SHP77 (cell line): ENCODE data around the gene NAV2.

ENCODE experiments used
- DNase-seq, 2 experiments: peaks; one replicate each; lab custom pipeline; 2025; lab: John Stamatoyannopoulos, UW

Gene NAV2

DNA sequence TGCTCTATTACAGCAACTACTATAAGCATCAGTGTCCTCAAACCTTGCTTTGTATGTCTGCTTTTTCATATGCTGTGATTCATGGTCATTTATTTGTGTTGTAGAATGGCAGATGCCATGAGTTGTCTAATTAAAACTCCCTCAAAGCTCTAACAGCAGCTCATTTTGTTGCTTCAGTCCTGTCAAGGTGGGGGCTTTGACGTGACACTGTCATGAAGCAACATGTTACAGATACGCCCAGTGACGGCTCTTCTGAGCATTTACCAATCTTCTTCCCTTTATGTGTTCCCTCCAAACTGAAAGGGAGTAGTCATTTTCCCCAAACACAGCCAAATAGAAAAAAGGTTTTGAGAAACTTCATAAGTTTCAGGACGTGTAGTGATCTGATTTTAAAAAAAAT lies 340.9 kb downstream of the NAV2 start:
- no peak for DNase-seq

DNA sequence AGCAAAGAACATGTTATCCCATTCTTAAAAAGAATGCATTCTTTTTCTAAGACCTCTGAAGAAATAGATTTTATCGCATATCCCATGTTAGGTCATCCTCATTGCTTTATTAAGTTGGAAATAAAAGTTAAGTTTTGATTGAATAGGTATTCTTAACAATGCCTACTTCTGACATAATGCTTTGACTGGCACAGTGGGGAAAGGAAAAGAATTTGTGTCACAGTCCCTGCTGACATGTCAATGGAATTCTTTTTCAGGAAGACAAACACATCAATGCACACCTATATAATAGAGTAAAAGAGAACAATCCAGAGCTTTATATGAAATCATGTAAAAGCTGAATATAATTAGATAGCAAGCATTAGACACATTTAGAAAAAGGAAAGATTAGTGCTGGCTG lies 341.9 kb downstream of the NAV2 start:
- DNase-seq = no peak

DNA sequence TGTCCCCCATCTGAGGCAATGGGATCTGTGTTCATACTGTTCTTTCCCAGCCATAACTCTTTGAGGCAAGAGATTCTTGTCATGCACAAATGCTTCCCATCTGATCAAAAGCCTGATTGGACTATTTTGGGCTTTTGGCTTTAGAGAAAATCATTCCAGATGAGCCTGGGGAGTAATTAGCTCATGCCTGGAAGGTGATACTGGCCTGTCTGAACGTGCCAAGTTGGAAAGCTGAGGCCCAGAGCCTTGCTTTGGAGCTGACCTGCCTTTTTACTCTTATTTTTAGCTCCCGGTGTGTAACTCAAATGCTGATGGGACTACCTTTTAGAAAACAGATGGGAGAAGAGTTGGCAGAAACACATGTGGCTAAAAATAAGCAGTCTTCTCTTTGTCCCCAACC lies 342.7 kb downstream of the NAV2 start:
- DNase-seq = no peak

DNA sequence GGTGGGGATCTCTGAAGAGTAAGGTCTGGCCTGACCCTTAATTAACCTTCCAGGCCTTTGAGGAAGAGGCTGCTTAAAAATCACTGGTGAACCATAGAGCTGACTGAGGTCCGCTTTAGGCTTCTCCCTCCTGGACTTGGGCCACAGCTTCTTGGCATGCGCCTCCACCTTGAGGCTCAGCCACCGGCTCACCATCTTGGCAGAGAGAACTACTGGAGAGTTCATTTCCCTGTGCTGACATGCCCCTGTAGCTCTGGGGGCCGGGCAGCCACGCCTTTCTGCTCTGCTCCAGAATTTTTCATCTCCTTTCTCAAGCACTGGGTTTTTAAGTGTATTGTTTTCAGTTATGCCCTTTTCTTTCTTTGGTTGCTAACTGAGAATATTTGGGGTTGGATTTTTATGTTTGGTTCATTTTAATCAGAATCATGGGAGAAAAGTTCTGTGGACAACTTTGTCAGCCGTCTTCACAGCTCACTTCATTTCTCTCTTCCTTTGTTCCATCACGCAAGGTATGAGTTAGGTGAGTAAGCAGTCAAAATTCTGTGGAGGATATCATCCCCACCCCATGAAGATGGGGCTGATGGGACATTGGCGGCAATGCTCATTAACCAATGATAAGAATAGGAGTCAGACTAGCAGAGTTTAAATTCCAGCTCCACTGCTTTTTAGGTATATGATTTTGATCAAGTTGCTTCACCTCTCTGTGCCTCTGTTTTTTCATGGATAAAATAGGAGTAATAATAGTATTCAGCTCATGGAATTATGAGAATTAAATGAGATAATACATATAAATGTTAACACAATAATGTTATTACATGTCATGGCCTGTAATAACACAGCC lies 343.7 kb downstream of the NAV2 start:
- no peak for DNase-seq

DNA sequence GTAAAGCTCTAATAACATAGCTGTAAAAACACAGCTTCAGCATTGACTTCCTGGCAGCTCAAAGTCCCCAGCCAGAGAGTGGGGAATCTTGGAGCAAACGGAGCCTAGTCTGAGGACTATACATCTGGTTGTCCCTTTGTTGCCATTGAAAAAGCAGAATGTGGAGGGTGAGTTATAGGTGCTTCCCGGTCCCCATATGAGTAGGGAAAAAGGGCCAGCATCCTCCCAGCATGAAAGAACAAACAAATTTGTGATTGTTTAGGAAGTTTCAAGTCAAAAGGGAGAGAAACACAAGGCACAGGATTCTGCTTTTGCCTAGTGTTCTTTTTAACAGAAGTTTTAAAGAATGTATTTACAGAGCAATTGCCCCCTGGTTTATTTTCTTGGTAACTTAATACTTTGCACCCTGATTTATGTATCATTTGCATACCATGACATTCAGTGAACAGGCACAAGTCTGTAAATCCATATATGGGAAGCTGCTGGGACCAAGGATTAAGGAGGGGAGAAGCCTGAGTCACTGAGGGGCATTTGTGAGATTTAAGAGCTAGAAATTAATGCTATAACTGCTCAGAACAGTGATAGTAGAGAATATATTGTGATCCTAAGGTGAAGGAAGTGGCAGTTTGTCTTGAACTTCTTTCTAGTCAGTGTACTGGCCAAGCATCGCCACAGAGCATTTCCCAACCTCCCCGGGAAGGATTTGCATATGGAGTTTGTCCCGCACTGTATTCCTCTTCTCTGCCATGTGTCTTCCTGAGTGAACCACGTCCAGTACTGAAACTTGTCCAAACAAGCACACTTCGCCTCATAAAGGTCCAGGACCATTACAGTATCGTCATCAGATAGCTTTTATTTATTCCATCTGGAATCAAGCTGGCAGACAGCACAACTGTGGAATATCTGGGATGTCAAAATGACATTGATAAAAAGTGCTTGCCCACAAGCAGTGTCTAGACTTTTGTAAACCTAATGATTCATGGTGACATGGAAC lies 344.6 kb downstream of the NAV2 start:
- DNase-seq = no peak

DNA sequence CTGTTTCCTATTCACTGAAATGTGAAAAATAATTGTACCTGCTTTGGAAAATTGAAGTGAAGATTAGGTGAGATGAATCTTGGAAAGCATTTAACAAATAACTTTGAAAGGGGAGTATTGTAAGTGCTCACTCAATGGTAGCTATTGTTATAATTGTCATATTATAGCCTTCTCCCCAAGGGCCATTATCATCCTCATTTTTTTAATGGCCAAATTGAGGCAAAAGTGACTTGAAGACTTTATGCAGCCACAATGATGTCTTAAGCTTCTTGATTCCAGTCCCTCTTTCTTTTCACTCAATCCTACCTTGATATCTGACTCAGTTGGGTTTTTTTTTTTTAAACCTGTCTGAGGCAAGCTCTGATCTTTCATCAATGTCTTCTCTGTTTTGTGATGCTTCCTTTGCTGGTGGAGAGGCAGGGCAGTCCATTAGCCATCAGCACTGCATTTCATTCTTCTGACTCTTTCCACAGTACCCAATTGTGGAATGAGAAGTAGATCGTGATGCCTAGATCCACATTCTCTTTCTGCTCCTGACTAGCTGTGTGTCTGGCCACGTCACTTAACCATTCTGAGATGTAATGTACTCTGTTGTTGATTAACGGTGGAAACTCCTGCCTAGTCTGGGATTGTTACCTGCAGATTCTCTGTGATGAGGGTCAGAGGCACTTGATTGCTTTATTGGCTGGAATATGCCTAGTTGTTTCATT lies 346.3 kb downstream of the NAV2 start:
- DNase-seq = no peak

DNA sequence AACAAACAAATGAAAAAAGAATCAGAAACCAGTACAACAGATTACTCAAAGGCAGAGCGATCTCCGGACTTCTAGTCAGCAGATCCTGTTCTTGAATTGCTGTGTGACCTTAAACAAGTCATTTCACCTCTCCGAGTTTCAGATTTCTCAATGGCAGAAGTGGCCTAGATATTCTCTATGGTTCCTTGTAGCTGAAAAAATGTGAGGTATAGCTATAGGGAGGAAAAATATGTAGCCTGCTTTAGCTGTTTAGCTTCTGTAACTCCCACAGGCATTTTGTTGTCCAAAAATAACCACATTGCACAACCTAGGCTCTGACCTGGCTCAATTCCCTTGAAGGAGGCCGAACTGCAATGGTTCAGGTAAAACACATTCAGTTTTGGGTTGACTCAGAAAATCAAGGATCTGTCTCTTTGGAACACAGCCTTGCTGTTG lies 347.0 kb downstream of the NAV2 start:
- no peak for DNase-seq

DNA sequence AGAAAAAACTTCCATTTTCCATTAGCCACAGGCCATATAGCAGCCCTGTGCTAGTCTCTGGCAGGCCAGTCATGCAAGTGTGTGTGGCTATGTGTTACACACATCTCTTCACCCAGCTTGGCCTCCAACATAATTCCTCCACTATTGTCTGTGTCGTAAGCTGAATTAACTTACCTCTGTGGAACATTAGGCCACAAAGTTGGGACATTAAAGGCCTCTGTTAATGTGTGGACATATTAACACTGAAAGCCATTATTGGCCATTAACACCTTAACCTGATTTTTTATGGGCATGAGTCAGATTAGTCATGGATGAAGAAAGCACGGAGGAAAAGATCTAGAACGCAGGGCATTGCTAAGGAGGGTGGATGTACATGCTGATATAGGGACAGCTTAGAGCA lies 347.5 kb downstream of the NAV2 start:
- DNase-seq = no peak

DNA sequence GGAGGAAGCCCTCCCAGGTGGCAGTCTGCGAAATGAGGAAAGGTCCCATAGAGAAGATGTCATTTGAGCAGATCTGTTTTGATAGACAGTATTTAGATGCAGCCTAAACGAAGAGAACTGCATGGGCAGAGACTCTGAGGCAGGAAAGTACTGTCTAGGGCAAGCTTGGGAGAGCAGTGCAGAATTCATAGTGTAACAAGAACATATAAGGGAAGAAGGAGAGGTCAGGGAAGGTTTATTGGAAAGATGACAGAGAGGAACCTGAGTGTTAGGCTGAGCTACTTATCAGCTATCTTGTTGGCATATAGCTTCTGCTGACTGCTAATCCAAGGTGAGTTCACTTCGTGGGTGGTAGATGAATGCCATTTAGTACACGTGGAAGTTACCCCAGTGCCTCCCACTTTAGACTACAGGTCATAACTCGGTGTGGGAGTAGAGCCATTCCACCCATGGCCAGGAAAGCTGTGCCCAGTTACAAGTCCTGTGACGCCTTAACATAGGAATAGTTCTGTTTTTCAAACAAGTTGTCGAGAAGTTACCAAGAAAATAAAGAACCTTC lies 348.1 kb downstream of the NAV2 start:
- DNase-seq = no peak

DNA sequence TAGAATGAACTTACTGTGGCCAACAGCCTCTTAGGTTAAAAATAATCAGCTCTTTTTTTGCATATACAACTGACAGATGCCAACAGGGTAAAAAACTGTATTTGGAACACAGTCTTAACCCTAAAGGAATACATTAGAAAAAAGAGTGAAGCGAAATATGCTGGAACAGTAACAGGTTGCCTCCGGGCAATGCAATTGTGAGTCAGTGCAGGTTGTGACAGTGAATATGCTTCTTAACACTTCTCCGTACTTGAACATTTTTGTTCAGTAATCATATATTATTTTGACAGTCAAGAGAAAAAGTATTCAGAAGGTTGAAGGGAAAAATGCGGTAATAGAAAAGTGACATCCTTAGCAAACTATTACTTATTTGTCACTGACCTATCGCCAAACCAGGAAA lies 349.1 kb downstream of the NAV2 start:
- DNase-seq = no peak

DNA sequence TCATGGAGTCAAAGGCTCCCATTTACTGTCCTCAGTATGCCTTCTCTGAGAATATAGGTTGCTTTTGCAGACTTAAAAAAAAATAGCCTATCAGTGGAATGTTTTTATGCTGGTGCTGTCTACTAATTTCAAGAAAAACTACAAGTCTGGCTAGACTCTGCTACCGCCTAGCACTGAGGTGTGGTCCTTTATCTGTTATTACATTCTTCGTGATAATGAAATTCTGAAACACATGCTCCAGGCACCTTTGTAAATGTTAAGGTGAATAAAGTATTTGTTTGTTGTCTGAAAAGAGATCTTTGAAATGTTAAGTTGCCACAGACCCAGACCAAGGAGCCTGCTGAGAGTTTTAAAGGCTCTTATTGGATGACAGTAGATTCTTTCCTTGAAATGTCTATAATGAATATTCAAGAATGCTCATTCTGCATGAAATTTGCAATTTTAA lies 352.3 kb downstream of the NAV2 start:
- no peak for DNase-seq

DNA sequence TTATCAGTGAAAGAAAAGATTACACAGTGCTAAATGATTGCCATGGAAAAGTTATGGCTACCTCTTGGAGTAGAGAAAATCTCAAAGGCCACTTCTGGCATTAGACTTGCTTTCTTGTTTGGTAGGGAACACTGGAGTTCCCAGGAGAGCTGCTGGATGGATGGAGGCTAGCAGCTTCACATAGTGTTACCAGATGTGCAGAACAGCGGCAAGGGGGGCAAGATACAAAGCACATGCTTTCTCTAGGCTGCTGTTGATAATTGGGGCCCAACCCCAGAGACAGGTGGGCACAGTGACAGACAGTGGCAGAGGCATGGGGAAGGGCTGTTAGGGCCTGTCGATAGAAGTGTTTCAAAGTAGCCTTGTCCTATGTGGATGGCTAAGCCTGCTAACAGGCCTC lies 352.8 kb downstream of the NAV2 start:
- no peak for DNase-seq

DNA sequence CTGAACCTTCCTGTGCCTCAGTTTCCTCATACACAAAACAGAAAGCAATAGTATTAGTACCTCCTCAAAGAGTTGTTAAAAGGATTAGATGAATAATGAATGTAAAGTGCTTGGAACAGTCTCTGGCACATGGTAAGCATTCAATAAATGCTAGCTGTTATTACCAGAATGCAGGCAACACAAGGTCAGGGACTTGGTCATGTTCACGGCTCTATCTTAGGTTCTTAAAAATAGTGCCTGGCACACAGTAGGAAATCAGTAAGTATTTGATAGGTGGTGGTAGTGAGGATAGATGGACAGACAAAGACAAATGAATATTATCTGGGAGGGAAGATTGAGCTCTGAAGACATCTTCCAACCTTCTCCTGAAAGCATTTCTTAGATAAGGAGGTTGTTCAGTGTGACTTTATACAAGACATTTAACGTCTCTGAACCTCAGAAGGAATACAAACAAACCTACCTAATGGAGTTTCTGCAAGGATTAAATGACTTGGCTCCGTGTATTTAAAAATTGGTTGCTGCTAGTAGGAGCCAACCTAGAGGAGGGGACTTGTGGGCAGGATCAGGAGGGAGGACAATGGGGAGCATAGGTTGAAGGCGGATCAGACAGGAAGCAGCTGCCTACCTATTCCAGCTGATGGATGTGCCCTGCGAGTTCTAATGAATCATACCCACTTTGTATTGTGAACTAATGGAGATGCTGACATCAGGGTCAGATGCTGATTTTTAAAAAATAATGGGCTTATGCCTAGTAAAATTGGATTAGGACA lies 353.6 kb downstream of the NAV2 start:
- DNase-seq = no peak

DNA sequence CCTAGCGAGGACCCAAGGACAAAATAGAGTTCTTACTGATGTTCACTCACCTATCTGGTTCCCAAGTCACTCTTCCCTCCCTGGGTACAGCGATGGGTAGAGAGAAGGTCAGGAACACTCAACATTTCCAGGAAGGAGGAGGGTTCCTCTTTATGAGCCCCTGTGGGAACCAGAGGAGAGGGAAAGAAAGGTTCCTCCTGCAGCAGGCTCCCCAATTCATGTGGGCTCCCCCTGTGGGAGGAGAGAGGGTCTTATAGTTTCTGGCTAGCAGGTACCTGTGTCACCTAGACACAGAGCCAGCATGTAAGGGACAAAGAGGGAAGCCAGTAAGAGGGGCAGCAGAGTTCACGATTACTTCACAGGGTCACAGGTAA lies 354.1 kb downstream of the NAV2 start:
- DNase-seq = no peak

DNA sequence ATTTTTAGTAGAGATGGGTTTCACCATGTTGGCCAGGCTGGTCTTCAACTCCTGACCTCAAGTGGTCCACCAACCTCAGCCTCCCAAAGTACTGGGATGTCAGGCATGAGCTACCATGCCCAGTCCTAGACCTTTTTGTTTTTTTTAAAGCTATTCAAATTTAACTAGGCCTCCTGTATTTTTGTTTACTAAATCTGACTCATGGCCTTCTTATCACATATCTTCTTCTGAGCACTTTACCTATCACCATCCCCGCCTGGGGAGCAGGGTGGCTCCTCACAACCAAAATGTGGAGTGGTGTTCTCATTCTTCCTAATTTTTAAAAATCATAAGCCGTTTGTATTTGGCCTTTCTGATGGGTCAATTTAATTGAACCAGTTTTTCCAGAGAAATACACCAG lies 355.0 kb downstream of the NAV2 start:
- DNase-seq = no peak

DNA sequence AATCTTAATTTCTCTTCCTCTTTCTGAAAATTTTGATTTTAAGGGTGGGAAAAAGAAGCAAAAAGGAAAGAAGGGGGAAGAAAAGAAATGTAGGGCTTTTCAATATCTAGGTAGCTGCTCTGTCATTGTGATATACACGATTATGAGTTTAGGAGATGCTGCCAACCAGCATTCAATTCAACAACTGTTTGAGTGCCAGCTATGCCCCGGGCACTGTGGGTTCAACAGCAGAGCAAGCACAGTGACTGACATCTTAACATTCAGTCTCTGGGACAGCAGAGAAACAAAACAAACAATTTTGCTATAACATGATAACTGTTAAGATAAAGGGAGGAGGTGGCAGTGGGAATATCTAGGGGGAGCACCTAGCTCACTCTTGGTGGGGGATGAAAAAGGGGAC lies 356.1 kb downstream of the NAV2 start:
- DNase-seq = no peak

DNA sequence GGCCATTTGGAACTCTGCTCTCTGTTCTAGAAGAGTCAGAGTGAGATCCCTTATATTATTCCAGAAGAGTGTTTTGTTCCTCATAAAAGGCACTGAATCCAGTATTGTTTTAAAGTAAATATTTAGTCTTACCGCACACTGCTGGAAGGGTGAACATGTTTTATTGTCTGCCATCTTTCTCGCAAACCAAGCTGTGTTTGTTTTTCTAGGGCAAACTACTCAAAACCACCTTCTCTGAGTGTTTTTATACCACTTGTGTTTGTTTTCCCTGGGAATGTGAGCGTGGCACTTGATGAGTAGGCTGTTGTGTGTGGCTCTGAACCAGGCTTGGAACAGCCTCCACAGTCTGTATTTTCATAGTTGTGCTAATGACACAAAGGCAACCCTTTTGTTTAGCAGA lies 357.8 kb downstream of the NAV2 start:
- peak; percentile 49 to 58 for DNase-seq

DNA sequence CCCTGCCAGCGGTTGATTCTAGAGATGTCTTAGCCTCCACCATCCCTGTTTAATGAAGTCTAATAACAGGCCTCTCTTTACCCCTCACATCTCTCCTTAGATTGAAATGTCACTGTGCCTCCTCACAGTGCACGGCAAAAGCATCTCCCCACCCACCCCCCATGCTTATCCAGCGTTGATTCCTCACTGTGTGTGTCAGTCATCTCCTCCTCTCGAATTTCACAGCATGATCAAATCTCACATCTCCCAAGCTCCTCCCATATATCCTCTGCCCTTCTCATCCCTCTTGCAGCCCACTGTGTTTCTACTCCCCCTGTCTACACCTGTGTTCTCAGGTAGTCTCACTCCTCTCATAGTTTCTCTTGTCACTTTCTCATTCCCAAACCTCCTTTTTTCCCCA lies 363.0 kb downstream of the NAV2 start:
- DNase-seq = no peak

DNA sequence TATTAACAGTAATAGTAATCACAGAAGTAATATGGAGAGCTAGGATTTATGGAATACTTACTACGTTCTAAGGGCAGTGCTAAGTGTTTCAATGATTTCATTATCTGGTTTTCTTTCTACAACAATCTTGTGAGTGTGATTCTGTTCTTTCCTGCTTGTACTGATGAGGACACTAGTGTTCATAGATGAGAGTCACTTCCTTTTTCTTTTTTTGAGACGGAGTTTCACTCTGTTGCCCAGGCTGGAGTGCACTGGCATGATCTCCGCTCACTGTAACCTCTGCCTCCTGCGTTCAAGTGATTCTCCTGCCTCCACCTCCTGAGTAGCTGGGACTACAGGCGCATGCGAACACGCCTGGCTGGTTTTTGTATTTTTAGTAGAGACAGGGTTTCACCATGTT lies 366.2 kb downstream of the NAV2 start:
- no peak for DNase-seq

DNA sequence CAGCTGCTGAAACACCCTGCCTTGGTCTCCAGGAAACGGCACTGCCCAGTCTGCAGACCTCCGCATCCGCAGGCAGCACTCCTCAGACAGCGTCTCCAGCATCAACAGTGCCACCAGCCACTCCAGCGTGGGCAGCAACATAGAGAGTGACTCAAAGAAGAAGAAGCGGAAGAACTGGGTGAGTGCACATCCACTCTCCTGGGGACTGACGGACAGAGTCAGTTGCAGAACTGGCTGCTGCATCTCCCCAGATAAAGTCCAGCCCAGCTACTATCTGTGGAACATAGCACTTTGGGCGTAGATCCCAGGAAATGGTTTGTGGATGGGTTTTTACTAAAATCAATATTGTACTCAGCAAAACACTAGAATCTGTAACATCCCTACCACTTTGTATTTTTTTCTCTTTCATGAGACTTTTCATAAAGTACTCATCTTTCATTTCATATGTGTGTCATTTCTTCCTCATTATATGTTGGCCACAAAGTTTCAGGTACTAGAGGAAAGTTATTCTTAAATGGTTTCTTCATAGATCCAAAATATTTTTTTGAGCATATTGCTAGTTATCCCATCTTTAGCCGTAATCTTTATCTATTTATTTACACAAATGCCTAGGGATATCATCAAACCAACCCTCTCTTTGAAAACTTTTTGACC lies 367.5 kb downstream of the NAV2 start:
- no peak for DNase-seq

DNA sequence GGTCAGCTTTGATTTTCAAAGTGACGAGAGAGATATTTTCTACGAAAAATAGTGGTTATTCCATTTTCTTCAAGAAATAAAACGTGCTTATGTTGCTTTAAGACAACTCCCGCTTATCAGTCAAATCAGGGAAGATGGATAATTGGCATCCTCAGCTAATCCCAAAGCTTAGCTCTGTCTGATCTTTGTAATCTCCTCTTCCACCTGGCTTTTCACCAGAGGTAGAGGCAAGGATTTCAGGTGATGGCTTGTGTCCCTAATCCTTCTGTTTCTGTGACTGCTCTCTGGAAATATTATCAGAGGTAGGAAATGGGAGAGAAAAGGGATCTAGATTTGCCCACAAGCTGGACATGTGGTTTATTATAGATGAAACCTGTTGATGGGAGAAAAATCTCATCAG lies 368.7 kb downstream of the NAV2 start:
- DNase-seq = no peak
